ENCODE results near the gene FAM149A. TPM values are rescaled to one million over a fixed set of nuclear protein-coding genes. Genes with fewer than 3 reads are reported as not detected.

The FAM149A gene
- total RNA-seq, 1 experiment from 2014 or later: 14.6 TPM

DNA sequence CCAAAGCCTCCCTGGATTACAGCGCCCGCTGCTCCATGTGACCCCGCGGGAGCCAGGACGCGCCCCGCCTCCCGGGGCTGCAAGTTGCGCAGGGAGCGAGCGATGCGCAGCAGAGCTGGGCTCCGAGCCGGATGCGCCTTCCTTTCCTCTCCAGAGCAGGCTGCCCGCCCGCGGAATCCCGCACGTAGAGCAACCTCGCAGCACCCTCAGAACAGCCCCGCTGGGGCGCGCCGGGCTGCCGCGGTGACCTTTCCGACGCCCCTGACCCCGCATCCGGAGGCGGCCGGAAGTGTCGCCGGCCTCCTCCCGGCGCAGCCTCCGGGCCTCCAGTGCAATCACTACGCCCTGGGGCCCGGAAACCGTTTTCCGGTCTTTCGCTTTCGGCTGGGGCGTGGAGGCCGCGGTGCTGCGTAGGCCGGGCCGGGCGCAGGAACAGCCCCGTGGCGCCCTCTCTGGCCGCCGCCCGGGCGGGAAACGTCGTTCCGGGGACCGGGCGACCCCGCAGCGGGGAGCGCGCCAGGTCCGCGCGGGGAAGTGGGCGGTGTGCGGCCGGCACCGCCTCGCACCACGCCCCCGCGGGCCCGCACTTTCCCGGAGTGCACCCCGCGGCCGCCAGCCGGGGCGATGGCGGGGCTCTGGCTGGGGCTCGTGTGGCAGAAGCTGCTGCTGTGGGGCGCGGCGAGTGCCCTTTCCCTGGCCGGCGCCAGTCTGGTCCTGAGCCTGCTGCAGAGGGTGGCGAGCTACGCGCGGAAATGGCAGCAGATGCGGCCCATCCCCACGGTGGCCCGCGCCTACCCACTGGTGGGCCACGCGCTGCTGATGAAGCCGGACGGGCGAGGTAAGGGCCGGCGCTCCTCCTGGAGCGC is 86.9 kb downstream of the FAM149A start, which contains the start of gene CYP4V2:
Gene CYP4V2 (plus strand): TSS at position 368 of the 866 bp plus-strand sequence. CDS start 257 bp downstream, at position 625.
- Mint-ChIP-seq H3K27ac (peak within 1 kb of the TSS; percentile 91), H3K27me3 (ENCODE audit: low read depth) (no peaks in the 10 kb centered on the region; the same call in 1 of the 2 replicates), H3K4me1 (peaks cover 34% of the 10 kb centered on the region), H3K36me3 (no peaks in the 10 kb centered on the region), H3K4me3 (peak within 1 kb of the TSS; percentile 87), H3K9me3 (peaks cover 3% of the 10 kb centered on the region; the same call in 1 of the 2 replicates)
- ChIA-PET CTCF (interaction anchor here (0.7 to 2.4 kb wide), 9 partner anchors 10 to 282 kb away, joined by 3 to 7 read pairs (median 3); partner anchors contain the start of gene TLR3), POLR2A (no interaction called here)
- ATAC-seq (peak; percentile 67), DNase-seq (ENCODE audit: low spot score) (peak; percentile 73)
- TF ChIP-seq, protein P1, sequence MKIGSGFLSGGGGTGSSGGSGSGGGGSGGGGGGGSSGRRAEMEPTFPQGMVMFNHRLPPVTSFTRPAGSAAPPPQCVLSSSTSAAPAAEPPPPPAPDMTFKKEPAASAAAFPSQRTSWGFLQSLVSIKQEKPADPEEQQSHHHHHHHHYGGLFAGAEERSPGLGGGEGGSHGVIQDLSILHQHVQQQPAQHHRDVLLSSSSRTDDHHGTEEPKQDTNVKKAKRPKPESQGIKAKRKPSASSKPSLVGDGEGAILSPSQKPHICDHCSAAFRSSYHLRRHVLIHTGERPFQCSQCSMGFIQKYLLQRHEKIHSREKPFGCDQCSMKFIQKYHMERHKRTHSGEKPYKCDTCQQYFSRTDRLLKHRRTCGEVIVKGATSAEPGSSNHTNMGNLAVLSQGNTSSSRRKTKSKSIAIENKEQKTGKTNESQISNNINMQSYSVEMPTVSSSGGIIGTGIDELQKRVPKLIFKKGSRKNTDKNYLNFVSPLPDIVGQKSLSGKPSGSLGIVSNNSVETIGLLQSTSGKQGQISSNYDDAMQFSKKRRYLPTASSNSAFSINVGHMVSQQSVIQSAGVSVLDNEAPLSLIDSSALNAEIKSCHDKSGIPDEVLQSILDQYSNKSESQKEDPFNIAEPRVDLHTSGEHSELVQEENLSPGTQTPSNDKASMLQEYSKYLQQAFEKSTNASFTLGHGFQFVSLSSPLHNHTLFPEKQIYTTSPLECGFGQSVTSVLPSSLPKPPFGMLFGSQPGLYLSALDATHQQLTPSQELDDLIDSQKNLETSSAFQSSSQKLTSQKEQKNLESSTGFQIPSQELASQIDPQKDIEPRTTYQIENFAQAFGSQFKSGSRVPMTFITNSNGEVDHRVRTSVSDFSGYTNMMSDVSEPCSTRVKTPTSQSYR (CRISPR knock-in tag; IDR thresholded peaks at IDR 0.05): no peak
- peak; percentile 58; the same call in 1 of the 2 replicates for TF ChIP-seq JUN (CRISPR knock-in tag; IDR thresholded peaks at IDR 0.05)
- peak; percentile 66; the same call in 1 of the 2 replicates for TF ChIP-seq ZBTB21 (CRISPR knock-in tag; IDR thresholded peaks at IDR 0.05; ENCODE audit: borderline replicate concordance)
- TF ChIP-seq, protein P2, sequence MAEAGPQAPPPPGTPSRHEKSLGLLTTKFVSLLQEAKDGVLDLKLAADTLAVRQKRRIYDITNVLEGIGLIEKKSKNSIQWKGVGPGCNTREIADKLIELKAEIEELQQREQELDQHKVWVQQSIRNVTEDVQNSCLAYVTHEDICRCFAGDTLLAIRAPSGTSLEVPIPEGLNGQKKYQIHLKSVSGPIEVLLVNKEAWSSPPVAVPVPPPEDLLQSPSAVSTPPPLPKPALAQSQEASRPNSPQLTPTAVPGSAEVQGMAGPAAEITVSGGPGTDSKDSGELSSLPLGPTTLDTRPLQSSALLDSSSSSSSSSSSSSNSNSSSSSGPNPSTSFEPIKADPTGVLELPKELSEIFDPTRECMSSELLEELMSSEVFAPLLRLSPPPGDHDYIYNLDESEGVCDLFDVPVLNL (CRISPR knock-in tag; IDR thresholded peaks at IDR 0.05; ENCODE audit: borderline replicate concordance, low read depth): no peak; the same call in 1 of the 2 replicates
- TF ChIP-seq KAT7 (CRISPR knock-in tag; IDR thresholded peaks at IDR 0.05; ENCODE audit: borderline replicate concordance): peak; percentile 69; the same call in 1 of the 2 replicates
- peak; percentile 68; the same call in 1 of the 2 replicates for TF ChIP-seq GABPB1 (CRISPR knock-in tag; IDR thresholded peaks at IDR 0.05)
- peak; percentile 40; the same call in 1 of the 2 replicates for TF ChIP-seq FOXK1 (CRISPR knock-in tag; IDR thresholded peaks at IDR 0.05)
- TF ChIP-seq, protein P3, sequence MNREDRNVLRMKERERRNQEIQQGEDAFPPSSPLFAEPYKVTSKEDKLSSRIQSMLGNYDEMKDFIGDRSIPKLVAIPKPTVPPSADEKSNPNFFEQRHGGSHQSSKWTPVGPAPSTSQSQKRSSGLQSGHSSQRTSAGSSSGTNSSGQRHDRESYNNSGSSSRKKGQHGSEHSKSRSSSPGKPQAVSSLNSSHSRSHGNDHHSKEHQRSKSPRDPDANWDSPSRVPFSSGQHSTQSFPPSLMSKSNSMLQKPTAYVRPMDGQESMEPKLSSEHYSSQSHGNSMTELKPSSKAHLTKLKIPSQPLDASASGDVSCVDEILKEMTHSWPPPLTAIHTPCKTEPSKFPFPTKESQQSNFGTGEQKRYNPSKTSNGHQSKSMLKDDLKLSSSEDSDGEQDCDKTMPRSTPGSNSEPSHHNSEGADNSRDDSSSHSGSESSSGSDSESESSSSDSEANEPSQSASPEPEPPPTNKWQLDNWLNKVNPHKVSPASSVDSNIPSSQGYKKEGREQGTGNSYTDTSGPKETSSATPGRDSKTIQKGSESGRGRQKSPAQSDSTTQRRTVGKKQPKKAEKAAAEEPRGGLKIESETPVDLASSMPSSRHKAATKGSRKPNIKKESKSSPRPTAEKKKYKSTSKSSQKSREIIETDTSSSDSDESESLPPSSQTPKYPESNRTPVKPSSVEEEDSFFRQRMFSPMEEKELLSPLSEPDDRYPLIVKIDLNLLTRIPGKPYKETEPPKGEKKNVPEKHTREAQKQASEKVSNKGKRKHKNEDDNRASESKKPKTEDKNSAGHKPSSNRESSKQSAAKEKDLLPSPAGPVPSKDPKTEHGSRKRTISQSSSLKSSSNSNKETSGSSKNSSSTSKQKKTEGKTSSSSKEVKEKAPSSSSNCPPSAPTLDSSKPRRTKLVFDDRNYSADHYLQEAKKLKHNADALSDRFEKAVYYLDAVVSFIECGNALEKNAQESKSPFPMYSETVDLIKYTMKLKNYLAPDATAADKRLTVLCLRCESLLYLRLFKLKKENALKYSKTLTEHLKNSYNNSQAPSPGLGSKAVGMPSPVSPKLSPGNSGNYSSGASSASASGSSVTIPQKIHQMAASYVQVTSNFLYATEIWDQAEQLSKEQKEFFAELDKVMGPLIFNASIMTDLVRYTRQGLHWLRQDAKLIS (CRISPR knock-in tag; IDR thresholded peaks at IDR 0.05; ENCODE audit: borderline replicate concordance): peak; percentile 81; the same call in 1 of the 2 replicates
- TF ChIP-seq ZNF416 (CRISPR knock-in tag; IDR thresholded peaks at IDR 0.05): no peak; the same call in 1 of the 2 replicates
- TF ChIP-seq, protein P4, sequence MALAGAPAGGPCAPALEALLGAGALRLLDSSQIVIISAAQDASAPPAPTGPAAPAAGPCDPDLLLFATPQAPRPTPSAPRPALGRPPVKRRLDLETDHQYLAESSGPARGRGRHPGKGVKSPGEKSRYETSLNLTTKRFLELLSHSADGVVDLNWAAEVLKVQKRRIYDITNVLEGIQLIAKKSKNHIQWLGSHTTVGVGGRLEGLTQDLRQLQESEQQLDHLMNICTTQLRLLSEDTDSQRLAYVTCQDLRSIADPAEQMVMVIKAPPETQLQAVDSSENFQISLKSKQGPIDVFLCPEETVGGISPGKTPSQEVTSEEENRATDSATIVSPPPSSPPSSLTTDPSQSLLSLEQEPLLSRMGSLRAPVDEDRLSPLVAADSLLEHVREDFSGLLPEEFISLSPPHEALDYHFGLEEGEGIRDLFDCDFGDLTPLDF (CRISPR knock-in tag; IDR thresholded peaks at IDR 0.05): no peak; the same call in 1 of the 2 replicates
- TF ChIP-seq EMX1 (CRISPR knock-in tag; IDR thresholded peaks at IDR 0.05): peak; percentile 42; the same call in 1 of the 2 replicates
- TF ChIP-seq, protein P5, sequence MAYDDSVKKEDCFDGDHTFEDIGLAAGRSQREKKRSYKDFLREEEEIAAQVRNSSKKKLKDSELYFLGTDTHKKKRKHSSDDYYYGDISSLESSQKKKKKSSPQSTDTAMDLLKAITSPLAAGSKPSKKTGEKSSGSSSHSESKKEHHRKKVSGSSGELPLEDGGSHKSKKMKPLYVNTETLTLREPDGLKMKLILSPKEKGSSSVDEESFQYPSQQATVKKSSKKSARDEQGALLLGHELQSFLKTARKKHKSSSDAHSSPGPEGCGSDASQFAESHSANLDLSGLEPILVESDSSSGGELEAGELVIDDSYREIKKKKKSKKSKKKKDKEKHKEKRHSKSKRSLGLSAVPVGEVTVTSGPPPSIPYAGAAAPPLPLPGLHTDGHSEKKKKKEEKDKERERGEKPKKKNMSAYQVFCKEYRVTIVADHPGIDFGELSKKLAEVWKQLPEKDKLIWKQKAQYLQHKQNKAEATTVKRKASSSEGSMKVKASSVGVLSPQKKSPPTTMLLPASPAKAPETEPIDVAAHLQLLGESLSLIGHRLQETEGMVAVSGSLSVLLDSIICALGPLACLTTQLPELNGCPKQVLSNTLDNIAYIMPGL (CRISPR knock-in tag; IDR thresholded peaks at IDR 0.05): peak; percentile 93
- peak; percentile 73 for TF ChIP-seq ZNF423 (CRISPR knock-in tag; IDR thresholded peaks at IDR 0.05)
- TF ChIP-seq SMAD3 (CRISPR knock-in tag; IDR thresholded peaks at IDR 0.05; ENCODE audit: borderline replicate concordance): 0 out of 2 replicates have a peak, but pooled peaks have one; percentile 56
- peak; percentile 69; the same call in 1 of the 2 replicates for TF ChIP-seq ESRRA (CRISPR knock-in tag; IDR thresholded peaks at IDR 0.05; ENCODE audit: borderline replicate concordance)
- TF ChIP-seq SP1 (CRISPR knock-in tag; conservative IDR thresholded peaks at IDR 0.05): peak; percentile 61; the same call in 1 of the 2 replicates
- TF ChIP-seq, protein P6, sequence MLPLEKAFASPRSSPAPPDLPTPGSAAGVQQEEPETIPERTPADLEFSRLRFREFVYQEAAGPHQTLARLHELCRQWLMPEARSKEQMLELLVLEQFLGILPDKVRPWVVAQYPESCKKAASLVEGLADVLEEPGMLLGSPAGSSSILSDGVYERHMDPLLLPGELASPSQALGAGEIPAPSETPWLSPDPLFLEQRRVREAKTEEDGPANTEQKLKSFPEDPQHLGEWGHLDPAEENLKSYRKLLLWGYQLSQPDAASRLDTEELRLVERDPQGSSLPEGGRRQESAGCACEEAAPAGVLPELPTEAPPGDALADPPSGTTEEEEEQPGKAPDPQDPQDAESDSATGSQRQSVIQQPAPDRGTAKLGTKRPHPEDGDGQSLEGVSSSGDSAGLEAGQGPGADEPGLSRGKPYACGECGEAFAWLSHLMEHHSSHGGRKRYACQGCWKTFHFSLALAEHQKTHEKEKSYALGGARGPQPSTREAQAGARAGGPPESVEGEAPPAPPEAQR (CRISPR knock-in tag; IDR thresholded peaks at IDR 0.05): peak; percentile 39; the same call in 1 of the 2 replicates
- TF ChIP-seq ETV6 (CRISPR knock-in tag; IDR thresholded peaks at IDR 0.05): no peak
- TF ChIP-seq ZNF232 (CRISPR knock-in tag; IDR thresholded peaks at IDR 0.05): 0 out of 2 replicates have a peak, but pooled peaks have one; percentile 19
- TF ChIP-seq, protein P7, sequence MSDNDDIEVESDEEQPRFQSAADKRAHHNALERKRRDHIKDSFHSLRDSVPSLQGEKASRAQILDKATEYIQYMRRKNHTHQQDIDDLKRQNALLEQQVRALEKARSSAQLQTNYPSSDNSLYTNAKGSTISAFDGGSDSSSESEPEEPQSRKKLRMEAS (CRISPR knock-in tag; IDR thresholded peaks at IDR 0.05): peak; percentile 65
- TF ChIP-seq, protein P8, sequence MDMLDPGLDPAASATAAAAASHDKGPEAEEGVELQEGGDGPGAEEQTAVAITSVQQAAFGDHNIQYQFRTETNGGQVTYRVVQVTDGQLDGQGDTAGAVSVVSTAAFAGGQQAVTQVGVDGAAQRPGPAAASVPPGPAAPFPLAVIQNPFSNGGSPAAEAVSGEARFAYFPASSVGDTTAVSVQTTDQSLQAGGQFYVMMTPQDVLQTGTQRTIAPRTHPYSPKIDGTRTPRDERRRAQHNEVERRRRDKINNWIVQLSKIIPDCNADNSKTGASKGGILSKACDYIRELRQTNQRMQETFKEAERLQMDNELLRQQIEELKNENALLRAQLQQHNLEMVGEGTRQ (CRISPR knock-in tag; IDR thresholded peaks at IDR 0.05): peak; percentile 69
- 0 out of 2 replicates have a peak, but pooled peaks have one; percentile 18 for TF ChIP-seq ATF1 (CRISPR knock-in tag; IDR thresholded peaks at IDR 0.05)

All from WTC11 (cell line).